DND-41 (cell line): ENCODE data around the gene ARSI.

Experiments
- ATAC-seq: fragments of 200-7000 bp; cut with Tn5 transposase; 3 replicates; pipeline ENCODE4 v1.9.1; 2021; ENCODE audit warnings: low read depth; ENCODE audit not compliant: insufficient read depth
- DNase-seq: peaks from one replicate; pipeline ENCODE4 v3.0.0-alpha.2; 2020
- H2AFZ ChIP-seq: 2 replicates; pipeline ENCODE4 v1.6.0; 2012; ENCODE audit warnings: low read depth, low read length
- H3K27ac ChIP-seq: 2 replicates; pipeline ENCODE4 v1.5.1; 2012; ENCODE audit warnings: low read length, inconsistent platforms
- H3K27me3 ChIP-seq: fragments of 200-600 bp; sonication (generic); 2 replicates; pipeline ENCODE4 v1.6.0; 2012; ENCODE audit warnings: low read length, mild to moderate bottlenecking, inconsistent platforms; ENCODE audit not compliant: insufficient read depth, poor library complexity
- H3K36me3 ChIP-seq: 2 replicates; pipeline ENCODE4 v1.5.1; 2012; ENCODE audit warnings: low read length, inconsistent platforms; ENCODE audit not compliant: insufficient read depth
- H3K4me1 ChIP-seq: 2 replicates; pipeline ENCODE4 v1.5.1; 2012; ENCODE audit warnings: mild to moderate bottlenecking, low read length; ENCODE audit not compliant: insufficient read depth
- H3K4me2 ChIP-seq: 2 replicates; pipeline ENCODE4 v1.6.0; 2012; ENCODE audit warnings: mild to moderate bottlenecking, moderate library complexity, low read length, inconsistent platforms; ENCODE audit not compliant: insufficient read depth
- H3K4me3 ChIP-seq, 2 experiments: fragments of 200-600 bp in 1 of 2; shearing (Covaris generic) in 1 of 2; 2 replicates each; pipeline ENCODE4 v1.5.1; 2012 to 2016; ENCODE audit warnings: inconsistent platforms in 2 of 2, low read length in 2 of 2, mild to moderate bottlenecking in 2 of 2, low read depth in 1 of 2, moderate library complexity in 1 of 2
- H3K79me2 ChIP-seq: 2 replicates; pipeline ENCODE4 v1.6.0; 2012; ENCODE audit warnings: low read length, inconsistent platforms; ENCODE audit not compliant: insufficient read depth
- H3K9ac ChIP-seq: 2 replicates; pipeline ENCODE4 v1.6.0; 2012; ENCODE audit warnings: low read depth, mild to moderate bottlenecking, inconsistent platforms, low read length, moderate library complexity
- H3K9me3 ChIP-seq: 2 replicates; pipeline ENCODE4 v1.5.1; 2012; ENCODE audit warnings: low read length, moderate library complexity, mild to moderate bottlenecking, inconsistent platforms; ENCODE audit not compliant: insufficient read depth, severe bottlenecking
- H4K20me1 ChIP-seq: 2 replicates; pipeline ENCODE4 v1.6.0; 2012; ENCODE audit warnings: low read length; ENCODE audit not compliant: insufficient read depth
- EZH2 ChIP-seq: IDR thresholded peaks from 3 replicates; pipeline ENCODE4 v1.6.1; 2012; ENCODE audit warnings: borderline replicate concordance, low read depth, mild to moderate bottlenecking, moderate library complexity, low read length, inconsistent platforms; ENCODE audit not compliant: severe bottlenecking
- TF ChIP-seq, protein P1 (sequence below): IDR thresholded peaks from 2 replicates; pipeline ENCODE4 v1.5.1; 2012; ENCODE audit warnings: borderline replicate concordance, low read length, moderate library complexity, mild to moderate bottlenecking; ENCODE audit not compliant: poor library complexity, severe bottlenecking; ENCODE audit errors: extremely low read depth

ARSI gene

GRCh38 chr5:150301170-150301505 lies 1.6 kb downstream of the ARSI start:
- H3K4me3 ChIP-seq, result no peak overlapping the region
- no peak overlapping the region for H2AFZ ChIP-seq

DNA sequence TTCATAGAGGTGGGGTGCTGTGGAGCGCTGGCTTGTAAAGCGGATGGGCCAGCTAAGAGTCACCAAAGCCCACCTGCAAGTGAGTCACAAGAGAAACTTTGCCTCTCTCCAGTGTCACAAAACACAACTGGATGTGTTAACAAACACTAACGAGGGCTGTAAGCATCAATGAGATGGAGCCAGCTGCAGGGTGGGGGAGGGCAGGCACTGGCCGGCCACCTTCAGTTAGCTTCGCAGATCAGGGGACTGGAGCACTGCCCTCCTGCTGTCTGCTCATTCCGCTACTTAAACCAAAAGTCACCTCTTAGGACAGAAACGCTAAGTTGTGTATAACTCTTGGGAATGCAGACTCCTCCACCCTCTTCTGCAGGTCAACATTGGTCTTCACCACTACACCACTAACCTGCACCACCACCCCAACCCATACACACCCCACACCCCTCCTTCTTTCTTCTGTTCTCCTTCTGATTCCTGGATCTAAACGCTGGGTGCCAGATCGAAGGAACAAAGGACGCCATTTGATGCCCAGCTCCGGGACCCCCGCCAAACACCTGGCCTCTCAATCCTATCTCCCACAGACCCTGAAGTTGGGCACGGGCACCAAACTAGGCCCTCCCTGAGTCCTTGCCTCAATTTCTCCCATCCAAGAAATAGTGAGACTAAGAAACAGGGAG lies 2.1 kb downstream of the ARSI start:
- H3K27me3 ChIP-seq, result peaks cover 8% of the 10 kb centered on the region
- no peaks in the 10 kb centered on the region for H4K20me1 ChIP-seq
- H3K4me2 ChIP-seq, result no peak overlapping the region
- TF ChIP-seq EZH2, result no peak
- TF ChIP-seq, protein P1, sequence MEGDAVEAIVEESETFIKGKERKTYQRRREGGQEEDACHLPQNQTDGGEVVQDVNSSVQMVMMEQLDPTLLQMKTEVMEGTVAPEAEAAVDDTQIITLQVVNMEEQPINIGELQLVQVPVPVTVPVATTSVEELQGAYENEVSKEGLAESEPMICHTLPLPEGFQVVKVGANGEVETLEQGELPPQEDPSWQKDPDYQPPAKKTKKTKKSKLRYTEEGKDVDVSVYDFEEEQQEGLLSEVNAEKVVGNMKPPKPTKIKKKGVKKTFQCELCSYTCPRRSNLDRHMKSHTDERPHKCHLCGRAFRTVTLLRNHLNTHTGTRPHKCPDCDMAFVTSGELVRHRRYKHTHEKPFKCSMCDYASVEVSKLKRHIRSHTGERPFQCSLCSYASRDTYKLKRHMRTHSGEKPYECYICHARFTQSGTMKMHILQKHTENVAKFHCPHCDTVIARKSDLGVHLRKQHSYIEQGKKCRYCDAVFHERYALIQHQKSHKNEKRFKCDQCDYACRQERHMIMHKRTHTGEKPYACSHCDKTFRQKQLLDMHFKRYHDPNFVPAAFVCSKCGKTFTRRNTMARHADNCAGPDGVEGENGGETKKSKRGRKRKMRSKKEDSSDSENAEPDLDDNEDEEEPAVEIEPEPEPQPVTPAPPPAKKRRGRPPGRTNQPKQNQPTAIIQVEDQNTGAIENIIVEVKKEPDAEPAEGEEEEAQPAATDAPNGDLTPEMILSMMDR, result no peak
- no peaks in the 10 kb centered on the region for H3K36me3 ChIP-seq
- no peaks in the 10 kb centered on the region for H3K4me1 ChIP-seq
- H3K27ac ChIP-seq, result no peak overlapping the region
- H3K79me2 ChIP-seq, result no peaks in the 10 kb centered on the region
- DNase-seq (no peak), ATAC-seq (no peak)
- no peak overlapping the region for H3K9ac ChIP-seq
- H2AFZ ChIP-seq, result no peak overlapping the region
- H3K4me3 ChIP-seq, result no peak overlapping the region
- no peaks in the 10 kb centered on the region for H3K9me3 ChIP-seq

More at GRCh38 chr5:150301170-150301505, 1.6 kb downstream of the ARSI start:
- peaks cover 8% of the 10 kb centered on the region for H3K27me3 ChIP-seq
- no peaks in the 10 kb centered on the region for H4K20me1 ChIP-seq
- H3K27ac ChIP-seq, result no peak overlapping the region
- H3K36me3 ChIP-seq, result no peaks in the 10 kb centered on the region
- no peak overlapping the region for H3K4me2 ChIP-seq
- no peak for TF ChIP-seq EZH2
- TF ChIP-seq, protein P1, result no peak
- no peak overlapping the region for H3K9ac ChIP-seq
- H3K9me3 ChIP-seq, result no peaks in the 10 kb centered on the region
- ATAC-seq (no peak), DNase-seq (no peak)
- H3K4me1 ChIP-seq, result no peaks in the 10 kb centered on the region
- no peaks in the 10 kb centered on the region for H3K79me2 ChIP-seq

GRCh38 chr5:150299571-150300327 lies 3.0 kb downstream of the ARSI start:
- no peak overlapping the region for H3K4me2 ChIP-seq
- no peaks in the 10 kb centered on the region for H3K4me1 ChIP-seq
- no peak for TF ChIP-seq EZH2
- TF ChIP-seq, protein P1, result no peak

More at GRCh38 chr5:150299571-150300327, 3.0 kb downstream of the ARSI start:
- Histone ChIP-seq H3K4me3 (no peak overlapping the region), H3K9me3 (no peaks in the 10 kb centered on the region), H3K27ac (no peak overlapping the region), H3K79me2 (no peaks in the 10 kb centered on the region), H4K20me1 (no peaks in the 10 kb centered on the region), H3K9ac (no peak overlapping the region), H3K27me3 (peaks cover 8% of the 10 kb centered on the region), H3K36me3 (no peaks in the 10 kb centered on the region), H2AFZ (no peak overlapping the region)
- DNase-seq (no peak), ATAC-seq (no peak)
